ENCODE data around the gene ADH4. TPM values are rescaled to one million over a fixed set of nuclear protein-coding genes. Genes with fewer than 3 reads are reported as not detected.
"Not testable (repeated sequence)": the region's sequence is repeated elsewhere in the genome, so short reads cannot be mapped to it uniquely, and the experiment has no call there.

The ADH4 gene
- polyA plus RNA-seq, 12 donors = 0.20 to 0.45 TPM; not detected in 10

DNA sequence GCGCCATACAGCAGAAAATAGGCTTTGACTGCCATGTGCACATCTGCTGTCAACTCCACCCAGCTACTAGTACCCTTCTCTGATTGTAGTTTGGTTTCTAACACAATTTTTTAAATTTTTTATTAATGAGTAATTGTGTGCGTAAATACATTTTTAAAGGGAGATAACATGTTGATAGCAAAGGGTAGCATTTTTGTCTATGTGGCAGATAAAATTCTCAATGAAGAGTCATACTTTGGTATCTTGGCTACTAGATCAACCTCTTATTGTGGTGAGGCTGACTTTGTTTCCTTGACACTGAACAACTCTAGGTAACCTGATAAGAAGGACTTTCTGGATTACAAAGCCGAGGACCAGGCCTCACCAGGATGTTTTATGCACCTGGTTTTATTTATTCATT lies 9.5 kb downstream of the ADH4 start:
- DNase-seq = no peak

GRCh38 chr4:99131378-99131777 lies 12.7 kb downstream of the ADH4 start:
- no peak for DNase-seq

DNA sequence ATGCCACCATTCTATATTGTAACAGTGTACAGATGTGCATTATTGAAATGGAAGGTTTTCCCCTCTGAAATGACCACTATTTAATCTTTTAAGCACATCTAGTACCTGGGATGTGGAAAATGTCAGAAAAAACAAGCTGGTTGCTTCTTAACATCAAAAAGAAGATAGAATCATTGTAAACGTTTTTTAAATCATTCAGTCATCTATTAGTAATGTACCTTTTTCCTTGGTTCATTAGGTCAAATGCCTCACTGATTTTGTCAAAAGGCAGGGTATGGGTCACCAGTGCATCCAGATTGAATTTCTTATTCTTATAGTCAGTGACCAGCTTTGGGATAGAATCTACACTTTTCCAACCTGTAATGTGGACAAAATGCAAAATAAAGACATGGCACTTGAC lies 17.7 kb downstream of the ADH4 start:
- DNase-seq = no peak

- no peak for DNase-seq
Measured at GRCh38 chr4:99121008-99121407, 23.1 kb downstream of the ADH4 start.

GRCh38 chr4:99120501-99120900 lies 23.6 kb downstream of the ADH4 start:
- DNase-seq = no peak

- DNase-seq = peak; percentile 29
Measured at GRCh38 chr4:99117876-99118693, 26.0 kb downstream of the ADH4 start.

- DNase-seq = not testable (repeated sequence)
Measured at GRCh38 chr4:99117122-99117841, 26.8 kb downstream of the ADH4 start.

- not testable (repeated sequence) for DNase-seq
Measured at GRCh38 chr4:99109286-99109685, 34.8 kb downstream of the ADH4 start.

GRCh38 chr4:99104153-99104552 lies 39.9 kb downstream of the ADH4 start:
- no peak for DNase-seq

GRCh38 chr4:99103166-99103565 lies 40.9 kb downstream of the ADH4 start:
- DNase-seq = no peak

DNA sequence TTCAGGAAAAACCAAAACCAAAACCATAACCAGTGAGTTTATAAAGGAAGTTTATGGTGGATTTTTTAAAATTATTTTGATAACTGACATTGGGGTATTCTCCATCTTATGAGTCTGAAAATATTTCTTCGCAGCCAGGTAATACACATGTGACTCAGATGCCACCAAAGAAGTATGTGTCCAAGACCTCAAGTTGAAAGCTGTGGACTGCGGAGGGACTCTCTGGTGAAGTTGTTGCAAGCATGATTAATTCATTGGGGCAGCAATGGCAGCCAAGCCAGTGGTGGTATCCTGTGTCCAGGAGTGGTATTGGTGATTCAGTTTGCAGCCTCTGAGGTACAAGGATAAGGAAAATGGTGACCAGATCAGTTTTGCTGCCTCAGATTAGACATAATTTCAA lies 41.5 kb downstream of the ADH4 start:
- no peak for DNase-seq

DNA sequence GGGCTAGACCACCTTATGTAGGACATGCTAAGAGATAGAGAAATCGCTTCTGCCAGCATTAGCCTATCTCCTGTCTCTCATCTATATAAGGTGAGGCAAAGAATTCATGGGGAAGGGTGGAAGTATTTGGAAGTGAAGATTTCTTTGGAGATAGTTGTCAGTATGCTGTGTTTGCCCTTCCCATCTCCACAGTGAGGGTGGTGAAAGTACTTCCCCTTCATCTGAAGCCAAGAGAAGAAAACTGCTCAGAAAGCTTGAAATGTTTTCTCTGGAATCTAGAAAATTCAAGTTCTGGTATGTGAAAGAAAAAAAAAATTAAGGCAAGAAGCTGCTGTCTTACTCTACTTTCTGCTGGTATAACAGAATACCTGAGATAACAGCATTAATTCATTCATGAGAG lies 43.2 kb downstream of the ADH4 start:
- DNase-seq = no peak

- not testable (repeated sequence) for DNase-seq
Measured at GRCh38 chr4:99099814-99100213, 44.3 kb downstream of the ADH4 start.

GRCh38 chr4:99099311-99099710 lies 44.8 kb downstream of the ADH4 start:
- no peak for DNase-seq

GRCh38 chr4:99091841-99092240 lies 52.3 kb downstream of the ADH4 start:
- not testable (repeated sequence) for DNase-seq

- DNase-seq = peak; percentile 11
Measured at GRCh38 chr4:99091216-99091575, 52.9 kb downstream of the ADH4 start.

DNA sequence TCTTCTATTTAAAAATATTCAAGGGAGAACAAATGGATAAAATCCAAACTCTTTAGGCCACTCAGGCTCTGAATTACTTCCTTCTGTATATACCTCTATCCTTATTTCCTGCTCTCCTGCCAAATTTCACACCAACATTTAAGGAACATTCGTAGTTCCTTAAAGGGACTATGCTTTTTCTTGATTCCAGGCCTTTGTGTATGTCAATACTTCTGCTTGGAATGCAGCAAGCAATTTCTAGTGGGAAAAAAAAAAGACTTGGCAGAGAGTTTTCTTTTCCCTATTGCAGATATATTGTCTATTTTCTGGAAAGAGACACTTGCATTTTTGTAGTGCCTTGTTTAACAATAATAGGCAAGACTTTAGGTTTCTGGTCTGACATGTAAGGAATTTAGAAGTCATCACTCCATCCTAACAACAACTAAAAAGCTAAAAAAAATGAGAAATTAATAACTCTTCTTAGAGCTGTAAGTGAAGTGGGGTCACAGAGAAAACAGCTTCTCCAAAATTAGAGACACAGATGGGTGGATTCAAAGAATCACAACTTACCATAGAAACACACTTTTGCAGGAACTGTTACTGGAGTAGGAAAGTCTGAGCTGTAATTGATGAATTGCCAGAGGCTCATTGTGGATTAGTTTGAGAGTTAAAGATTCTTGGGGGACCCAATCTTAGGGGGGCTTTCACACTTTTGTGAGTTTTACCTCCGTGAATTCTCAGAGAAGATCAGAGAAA lies 53.4 kb downstream of the ADH4 start:
- peak; percentile 76 for DNase-seq

DNA sequence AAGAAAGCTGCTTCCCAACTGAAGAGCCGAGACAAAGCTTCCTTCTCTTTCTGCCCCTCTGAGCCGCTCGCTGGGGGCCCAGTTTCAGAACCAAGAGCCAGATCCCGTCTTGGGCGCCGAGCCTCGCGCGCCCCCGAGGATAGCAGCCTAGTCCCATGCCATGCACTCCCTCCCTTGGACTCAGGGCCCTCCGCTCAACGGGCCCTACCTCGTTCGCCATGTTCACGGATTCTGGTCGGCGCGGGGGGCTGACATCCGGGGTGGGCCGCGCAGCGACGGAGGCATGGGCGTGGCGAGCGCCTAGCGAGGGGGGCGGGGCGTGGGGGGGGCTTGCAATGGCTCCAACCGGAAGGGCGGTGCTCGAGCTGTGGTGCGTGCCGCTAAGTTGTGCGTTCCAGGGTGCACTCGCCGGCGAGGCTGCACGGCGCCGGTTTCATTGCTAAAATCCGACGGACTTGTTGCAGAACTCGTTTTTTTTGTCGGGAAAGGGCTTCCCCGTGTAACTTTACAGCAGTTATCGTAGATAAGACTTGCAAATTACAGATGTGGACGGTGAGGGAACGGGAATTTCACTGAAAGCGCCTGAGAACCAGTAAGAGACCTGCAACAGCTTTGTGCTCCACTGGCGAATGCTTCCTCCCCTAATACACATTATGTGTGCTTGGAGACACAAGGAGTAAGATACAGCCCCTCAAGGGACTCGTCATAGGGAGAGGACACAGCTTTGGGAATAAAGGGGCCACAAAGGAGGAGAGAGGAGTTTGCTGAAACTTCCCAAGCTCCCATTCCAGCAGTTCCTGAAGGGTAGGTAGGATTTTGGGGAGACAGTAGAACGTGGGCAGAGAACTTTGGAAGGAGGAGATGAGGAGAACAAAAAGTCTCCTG lies 55.4 kb downstream of the ADH4 start, which contains the start of gene ADH5:
Gene ADH5, minus strand, starts transcription at position 308 of the 885 bp plus-strand sequence. Its CDS starts 88 bp downstream, at position 220.
- peak; percentile 87 for DNase-seq

DNA sequence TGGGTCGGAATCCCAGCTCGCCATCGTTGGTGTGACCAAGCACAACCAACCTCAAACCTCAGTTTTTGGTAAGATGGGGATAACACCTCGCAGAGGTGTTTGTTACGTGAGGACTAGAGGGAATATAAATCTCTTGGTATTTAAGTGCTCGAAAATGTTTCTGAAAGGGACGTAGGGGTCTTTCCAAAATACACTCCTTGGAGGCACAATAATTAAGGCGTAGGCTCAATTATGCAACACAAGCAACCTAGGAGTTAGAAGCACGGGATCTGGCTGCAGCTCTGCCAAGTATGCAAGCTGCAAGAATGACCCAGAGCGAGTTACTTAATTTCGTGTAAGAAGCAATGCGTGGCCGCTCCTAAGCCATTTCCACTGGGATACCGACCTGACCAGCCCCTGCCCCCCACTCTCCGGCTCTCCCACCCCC lies 56.1 kb downstream of the ADH4 start:
- peak; percentile 63 for DNase-seq

GRCh38 chr4:99084595-99084994 lies 59.5 kb downstream of the ADH4 start:
- DNase-seq = no peak

DNA sequence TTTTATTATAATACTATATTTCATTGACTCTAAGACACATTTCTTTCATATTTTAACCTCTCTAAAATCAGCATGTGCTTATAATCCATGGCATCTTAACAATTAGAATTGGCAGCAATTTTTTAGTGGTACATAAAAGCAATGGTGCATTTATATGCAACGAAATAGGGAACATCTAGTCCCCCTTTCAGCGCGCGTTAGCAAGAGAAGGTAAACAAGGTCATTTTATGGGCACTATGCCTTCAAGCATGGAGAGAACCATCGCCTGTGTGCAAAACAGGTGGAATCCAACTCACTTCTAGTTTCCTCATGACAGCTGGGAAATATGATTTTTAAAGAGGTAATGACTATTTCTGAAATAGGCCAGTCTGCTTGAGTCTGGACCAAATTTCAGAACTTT lies 61.9 kb downstream of the ADH4 start:
- no peak for DNase-seq

Data from muscle of arm (tissue), 12 donors.